Hepatocyte (in vitro differentiated cells): ENCODE data around the gene SNX18. TPM values are rescaled to one million over a fixed set of nuclear protein-coding genes. Genes with fewer than 3 reads are reported as not detected.
A peak's percentile ranks its signal among the peaks of the same experiment; 100 is the strongest.

ENCODE experiments used
- DNase-seq: peaks from one replicate; pipeline ENCODE4 v3.0.0-alpha.2; 2016; ENCODE audit warnings: low spot score
- H2AFZ ChIP-seq: fragments of 200-600 bp; sonication (generic); 2 replicates; pipeline ENCODE4 v1.6.0; 2016; ENCODE audit warnings: antibody characterized with exemption, mild to moderate bottlenecking
- H3K27ac ChIP-seq: fragments of 200-600 bp; sonication (generic); 2 replicates; pipeline ENCODE4 v1.5.1; 2016; ENCODE audit warnings: mild to moderate bottlenecking
- H3K27me3 ChIP-seq: fragments of 200-600 bp; sonication (generic); 2 replicates; pipeline ENCODE4 v1.6.1; 2016
- H3K36me3 ChIP-seq: fragments of 200-600 bp; sonication (generic); replicated peaks from 2 replicates; pipeline ENCODE4 v1.5.1; 2016; ENCODE audit warnings: low read depth; ENCODE audit not compliant: insufficient read depth
- H3K4me1 ChIP-seq: fragments of 200-600 bp; sonication (generic); 2 replicates; pipeline ENCODE4 v1.5.1; 2016; ENCODE audit warnings: mild to moderate bottlenecking, moderate library complexity; ENCODE audit not compliant: insufficient read depth
- H3K4me2 ChIP-seq: fragments of 200-600 bp; sonication (generic); 2 replicates; pipeline ENCODE4 v1.6.0; 2016
- H3K4me3 ChIP-seq: fragments of 200-600 bp; sonication (generic); 2 replicates; pipeline ENCODE4 v1.5.1; 2016; ENCODE audit warnings: mild to moderate bottlenecking
- H3K79me2 ChIP-seq: fragments of 200-600 bp; sonication (generic); 2 replicates; pipeline ENCODE4 v1.6.0; 2017; ENCODE audit warnings: mild to moderate bottlenecking
- H3K9me2 ChIP-seq: fragments of 200-600 bp; sonication (generic); replicated peaks from 2 replicates; pipeline ENCODE4 v1.6.0; 2017; ENCODE audit warnings: mild to moderate bottlenecking; ENCODE audit not compliant: insufficient read depth
- H3K9me3 ChIP-seq: fragments of 200-600 bp; sonication (generic); 2 replicates; pipeline ENCODE4 v1.5.1; 2016; ENCODE audit warnings: low read depth, mild to moderate bottlenecking
- H4K20me1 ChIP-seq: fragments of 200-600 bp; sonication (generic); 2 replicates; pipeline ENCODE4 v1.6.0; 2016; ENCODE audit warnings: mild to moderate bottlenecking; ENCODE audit not compliant: insufficient read depth, poor library complexity, severe bottlenecking
- CTCF ChIP-seq: fragments of 200-600 bp; sonication (generic); IDR thresholded peaks from 2 replicates; pipeline ENCODE4 v1.5.1; 2016; ENCODE audit warnings: antibody characterized with exemption, mild to moderate bottlenecking; ENCODE audit not compliant: poor library complexity
- EZH2 ChIP-seq: fragments of 200-600 bp; sonication (generic); IDR thresholded peaks from 2 replicates; pipeline ENCODE4 v1.6.1; 2016; ENCODE audit warnings: antibody characterized with exemption, mild to moderate bottlenecking, borderline replicate concordance
- EZH2phosphoT487 ChIP-seq: fragments of 200-600 bp; sonication (generic); IDR thresholded peaks from one replicate; pipeline ENCODE4 v1.6.1; 2018; ENCODE audit warnings: antibody characterized with exemption, mild to moderate bottlenecking, low read depth, moderate library complexity; ENCODE audit not compliant: unreplicated experiment, severe bottlenecking
- WGBS: methylation state at CpG from one replicate; pipeline ENCODE4 v1.1.6; 2016; ENCODE audit warnings: low lambda C conversion rate; ENCODE audit errors: missing lambda C conversion rate; 5-methylcytosine and 5-hydroxymethylcytosine counted together
- polyA plus RNA-seq: library from polyadenylated mRNA; unstranded; fragments of >200 nt; fragmentation: Nextera tagmentation; extraction: Ambion mirVana; gene quantifications from 2 replicates; pipeline ENCODE4 v1.2.1, GENCODE V29; 2016
- total RNA-seq: library from RNA; depleted of rRNA; stranded (reverse); fragments of >200 nt; gene quantifications from 2 replicates; pipeline ENCODE4 v1.2.3, GENCODE V29; 2014

The SNX18 gene
- total and polyA plus RNA-seq, 2 experiments from 2014 or later = 6.5 to 33.0 TPM

GRCh38 chr5:54514841-54515432, 2.6 kb upstream of the SNX18 start:
- no peaks in the 10 kb centered on the region for H3K27me3 ChIP-seq
- H4K20me1 ChIP-seq = no peaks in the 10 kb centered on the region
- no peak overlapping the region for H3K4me2 ChIP-seq
- no peak overlapping the region for H2AFZ ChIP-seq
- H3K4me1 ChIP-seq = peaks cover 14% of the 10 kb centered on the region
- no peak overlapping the region for H3K27ac ChIP-seq
- no peak for TF ChIP-seq EZH2
- TF ChIP-seq CTCF = no peak
- no peak for TF ChIP-seq EZH2phosphoT487
- no peaks in the 10 kb centered on the region for H3K9me3 ChIP-seq
- DNase-seq = no peak
- H3K36me3 ChIP-seq = no peaks in the 10 kb centered on the region
- H3K79me2 ChIP-seq = peaks cover 21% of the 10 kb centered on the region
- H3K9me2 ChIP-seq = no peaks in the 10 kb centered on the region
- H3K4me3 ChIP-seq = no peak overlapping the region
- WGBS = 68% methylated on average over 8 of the region's 8 CpGs

- no peaks in the 10 kb centered on the region for H4K20me1 ChIP-seq
- no peak overlapping the region for H2AFZ ChIP-seq
- no peaks in the 10 kb centered on the region for H3K27me3 ChIP-seq
- no peaks in the 10 kb centered on the region for H3K9me3 ChIP-seq
- H3K4me3 ChIP-seq = no peak overlapping the region
- no peaks in the 10 kb centered on the region for H3K36me3 ChIP-seq
- 92% methylated on average over 3 of the region's 3 CpGs for WGBS
- peaks cover 28% of the 10 kb centered on the region for H3K79me2 ChIP-seq
- no peak for DNase-seq
- TF ChIP-seq EZH2 (no peak), CTCF (no peak), EZH2phosphoT487 (no peak)
- H3K27ac ChIP-seq = no peak overlapping the region
- no peaks in the 10 kb centered on the region for H3K9me2 ChIP-seq
- H3K4me1 ChIP-seq = peaks cover 14% of the 10 kb centered on the region
- H3K4me2 ChIP-seq = no peak overlapping the region
Measured at GRCh38 chr5:54515634-54516033, 1.9 kb upstream of the SNX18 start.

- Histone ChIP-seq H3K27me3 (no peaks in the 10 kb centered on the region), H2AFZ (peak overlapping the region; percentile 40), H3K79me2 (peaks cover 33% of the 10 kb centered on the region), H4K20me1 (peaks cover 1% of the 10 kb centered on the region), H3K4me2 (peak overlapping the region; percentile 73), H3K27ac (no peak overlapping the region), H3K9me2 (no peaks in the 10 kb centered on the region), H3K36me3 (no peaks in the 10 kb centered on the region), H3K4me1 (peaks cover 14% of the 10 kb centered on the region), H3K9me3 (no peaks in the 10 kb centered on the region), H3K4me3 (no peak overlapping the region)
- TF ChIP-seq EZH2 (no peak), CTCF (no peak), EZH2phosphoT487 (no peak)
- 65% methylated on average over 4 of the region's 4 CpGs for WGBS
- no peak for DNase-seq
Measured at GRCh38 chr5:54516051-54516655, 1.4 kb upstream of the SNX18 start.
